OCI-LY3 (cell line): ENCODE data around the gene BBOX1.

ENCODE experiments used
- EZH2phosphoT487 ChIP-seq: fragments of 200-600 bp; shearing (Covaris generic); IDR thresholded peaks from 2 replicates; pipeline ENCODE4 v1.6.1; 2018; ENCODE audit warnings: antibody characterized with exemption, mixed run types, low read depth
- TF ChIP-seq, protein P1 (sequence below): fragments of 200-600, 300-600 bp; sonication (generic); IDR thresholded peaks from 2 replicates; pipeline ENCODE4 v1.5.1; 2014; ENCODE audit warnings: antibody characterized with exemption, low read length, low read depth

DNA sequence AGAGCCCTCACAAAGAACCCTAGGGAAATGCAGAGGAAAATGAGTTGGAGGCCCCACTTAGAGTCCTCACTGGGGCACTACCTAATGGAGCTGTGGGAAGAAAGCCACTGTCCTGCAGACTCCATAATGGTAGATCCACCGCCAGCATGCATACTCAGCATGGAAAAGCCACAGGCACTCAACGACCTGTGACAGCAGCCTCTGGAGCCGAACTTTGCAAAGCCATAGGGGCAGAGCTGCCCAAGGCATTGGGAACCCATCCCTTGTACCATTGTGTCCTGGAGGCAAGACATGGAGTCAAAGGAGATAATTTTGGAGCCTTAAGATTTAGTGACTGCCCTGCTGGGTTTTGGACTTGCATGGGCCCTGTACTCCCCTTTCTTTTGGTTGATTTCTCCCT, 18.8 kb downstream of the BBOX1 start:
- TF ChIP-seq EZH2phosphoT487, result no peak
- TF ChIP-seq, protein P1, sequence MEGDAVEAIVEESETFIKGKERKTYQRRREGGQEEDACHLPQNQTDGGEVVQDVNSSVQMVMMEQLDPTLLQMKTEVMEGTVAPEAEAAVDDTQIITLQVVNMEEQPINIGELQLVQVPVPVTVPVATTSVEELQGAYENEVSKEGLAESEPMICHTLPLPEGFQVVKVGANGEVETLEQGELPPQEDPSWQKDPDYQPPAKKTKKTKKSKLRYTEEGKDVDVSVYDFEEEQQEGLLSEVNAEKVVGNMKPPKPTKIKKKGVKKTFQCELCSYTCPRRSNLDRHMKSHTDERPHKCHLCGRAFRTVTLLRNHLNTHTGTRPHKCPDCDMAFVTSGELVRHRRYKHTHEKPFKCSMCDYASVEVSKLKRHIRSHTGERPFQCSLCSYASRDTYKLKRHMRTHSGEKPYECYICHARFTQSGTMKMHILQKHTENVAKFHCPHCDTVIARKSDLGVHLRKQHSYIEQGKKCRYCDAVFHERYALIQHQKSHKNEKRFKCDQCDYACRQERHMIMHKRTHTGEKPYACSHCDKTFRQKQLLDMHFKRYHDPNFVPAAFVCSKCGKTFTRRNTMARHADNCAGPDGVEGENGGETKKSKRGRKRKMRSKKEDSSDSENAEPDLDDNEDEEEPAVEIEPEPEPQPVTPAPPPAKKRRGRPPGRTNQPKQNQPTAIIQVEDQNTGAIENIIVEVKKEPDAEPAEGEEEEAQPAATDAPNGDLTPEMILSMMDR, result no peak
